ENCODE results near the gene WDR77. TPM values are rescaled to one million over a fixed set of nuclear protein-coding genes. Genes with fewer than 3 reads are reported as not detected.

Gene WDR77
- total RNA-seq, 1 experiment from 2014 or later: 54.2 TPM

- no peaks in the 10 kb centered on the region for H3K9me3 Mint-ChIP-seq (ENCODE audit: unreplicated experiment)
- no peak for TF ChIP-seq CTCF (IDR thresholded peaks at IDR 0.05; ENCODE audit: unreplicated experiment)
- H3K27ac Mint-ChIP-seq (ENCODE audit: low read depth, unreplicated experiment): no peak overlapping the region
- CTCF ChIA-PET: interaction anchor here (0.7 to 1.0 kb wide), 2 partner anchors 22 to 283 kb away, joined by 3 to 4 read pairs; no protein-coding TSS in a partner anchor
- intact Hi-C loops (cut with micrococcal nuclease): no loop called here
- DNase-seq (ENCODE audit: unreplicated experiment): peak; percentile 43
- no peak overlapping the region for H3K4me3 Mint-ChIP-seq (ENCODE audit: unreplicated experiment)
- BruUV-seq (replicated peaks): no TSS peak
- no peaks in the 10 kb centered on the region for H3K36me3 Mint-ChIP-seq (ENCODE audit: insufficient read depth, unreplicated experiment)
- no peaks in the 10 kb centered on the region for H3K27me3 Mint-ChIP-seq (ENCODE audit: insufficient read depth, unreplicated experiment)
- POLR2A ChIA-PET: no interaction called here
- H3K4me1 Mint-ChIP-seq (ENCODE audit: insufficient read depth, unreplicated experiment): no peaks in the 10 kb centered on the region
Observed at GRCh38 chr1:111486431-111486830, 37.4 kb upstream of the WDR77 start.

GRCh38 chr1:111484391-111485026 lies 35.5 kb upstream of the WDR77 start:
- POLR2A ChIA-PET: no interaction called here
- TF ChIP-seq CTCF (IDR thresholded peaks at IDR 0.05; ENCODE audit: unreplicated experiment): no peak
- H3K4me1 Mint-ChIP-seq (ENCODE audit: insufficient read depth, unreplicated experiment): no peaks in the 10 kb centered on the region
- no peaks in the 10 kb centered on the region for H3K36me3 Mint-ChIP-seq (ENCODE audit: insufficient read depth, unreplicated experiment)
- no peaks in the 10 kb centered on the region for H3K9me3 Mint-ChIP-seq (ENCODE audit: unreplicated experiment)
- CTCF ChIA-PET: interaction anchor here (0.7 to 1.2 kb wide), 2 partner anchors 23 to 345 kb away, joined by 3 to 5 read pairs; no protein-coding TSS in a partner anchor
- BruUV-seq (replicated peaks): no TSS peak
- H3K27ac Mint-ChIP-seq (ENCODE audit: low read depth, unreplicated experiment): no peak overlapping the region
- no peak for DNase-seq (ENCODE audit: unreplicated experiment)
- intact Hi-C loops (cut with micrococcal nuclease): loop anchor here (5.0 kb wide), 1 partner anchor 228 kb away; no protein-coding TSS in a partner anchor
- no peaks in the 10 kb centered on the region for H3K27me3 Mint-ChIP-seq (ENCODE audit: insufficient read depth, unreplicated experiment)
- no peak overlapping the region for H3K4me3 Mint-ChIP-seq (ENCODE audit: unreplicated experiment)

GRCh38 chr1:111483876-111484275 lies 34.8 kb upstream of the WDR77 start:
- intact Hi-C loops (cut with micrococcal nuclease): loop anchor here (5.0 kb wide), 1 partner anchor 228 kb away; no protein-coding TSS in a partner anchor
- ChIA-PET CTCF (interaction anchor here (0.6 to 0.7 kb wide), 2 partner anchors 23 to 231 kb away, joined by 3 read pairs; no protein-coding TSS in a partner anchor), POLR2A (no interaction called here)
- Mint-ChIP-seq H3K36me3 (ENCODE audit: insufficient read depth, unreplicated experiment) (no peaks in the 10 kb centered on the region), H3K9me3 (ENCODE audit: unreplicated experiment) (no peaks in the 10 kb centered on the region), H3K27ac (ENCODE audit: low read depth, unreplicated experiment) (no peak overlapping the region), H3K4me1 (ENCODE audit: insufficient read depth, unreplicated experiment) (no peaks in the 10 kb centered on the region), H3K27me3 (ENCODE audit: insufficient read depth, unreplicated experiment) (no peaks in the 10 kb centered on the region), H3K4me3 (ENCODE audit: unreplicated experiment) (no peak overlapping the region)
- no peak for TF ChIP-seq CTCF (IDR thresholded peaks at IDR 0.05; ENCODE audit: unreplicated experiment)
- DNase-seq (ENCODE audit: unreplicated experiment): no peak
- no TSS peak for BruUV-seq (replicated peaks)

DNA sequence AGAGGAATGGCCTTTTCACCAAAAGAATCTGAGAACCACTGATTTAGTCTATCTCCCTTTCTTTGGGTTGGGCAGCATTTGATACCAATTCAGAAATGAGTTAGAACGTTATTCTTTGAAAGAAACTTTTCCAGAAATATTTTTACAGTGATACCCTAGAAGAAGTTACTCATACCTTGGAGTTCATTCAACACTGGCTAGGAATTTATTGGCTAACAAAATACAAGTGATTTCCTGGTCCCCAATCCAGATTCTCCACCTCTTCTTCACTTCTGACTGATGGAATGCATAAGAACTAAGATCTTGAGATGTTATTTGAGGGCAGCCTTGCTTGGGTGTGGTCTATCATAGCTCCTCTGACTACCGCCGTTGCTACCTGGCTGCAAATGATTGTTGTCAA lies 34.1 kb upstream of the WDR77 start:
- Mint-ChIP-seq H3K9me3 (ENCODE audit: unreplicated experiment) (no peaks in the 10 kb centered on the region), H3K36me3 (ENCODE audit: insufficient read depth, unreplicated experiment) (no peaks in the 10 kb centered on the region), H3K27me3 (ENCODE audit: insufficient read depth, unreplicated experiment) (no peaks in the 10 kb centered on the region), H3K4me1 (ENCODE audit: insufficient read depth, unreplicated experiment) (no peaks in the 10 kb centered on the region), H3K4me3 (ENCODE audit: unreplicated experiment) (no peak overlapping the region), H3K27ac (ENCODE audit: low read depth, unreplicated experiment) (no peak overlapping the region)
- intact Hi-C loops (cut with micrococcal nuclease): loop anchor here (5.0 kb wide), 1 partner anchor 229 kb away; no protein-coding TSS in a partner anchor
- BruUV-seq (replicated peaks): no TSS peak
- POLR2A ChIA-PET: no interaction called here
- DNase-seq (ENCODE audit: unreplicated experiment): no peak
- no peak for TF ChIP-seq CTCF (IDR thresholded peaks at IDR 0.05; ENCODE audit: unreplicated experiment)
- CTCF ChIA-PET: interaction anchor here (0.6 to 3.0 kb wide), 3 partner anchors 24 to 285 kb away, joined by 3 to 24 read pairs (median 3); no protein-coding TSS in a partner anchor
